Measurements from ENCODE around the gene NRTN. TPM values are rescaled to one million over a fixed set of nuclear protein-coding genes. Genes with fewer than 3 reads are reported as not detected.

The NRTN gene
- total RNA-seq, 1 donor from 2014 or later: 27.5 TPM

DNA sequence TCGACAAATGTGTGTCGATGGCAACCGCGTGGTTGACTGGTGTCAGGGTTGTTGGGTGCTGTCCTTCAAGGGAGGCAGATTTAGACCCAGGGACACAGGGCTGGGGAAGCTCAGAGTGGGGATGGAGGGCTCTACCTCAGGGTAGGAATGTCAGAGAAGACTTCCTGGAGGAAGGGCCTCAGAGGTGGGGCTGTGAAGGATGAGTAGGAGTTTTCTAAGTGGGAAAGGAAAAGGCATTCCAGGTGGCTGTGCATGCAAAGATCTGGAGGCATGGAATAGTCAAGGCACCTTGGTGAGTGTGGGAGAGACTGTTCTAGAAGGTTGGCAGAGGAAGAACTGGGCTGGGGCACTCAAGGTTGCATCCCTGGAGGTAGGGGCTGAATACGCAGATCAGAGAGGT, 2.0 kb downstream of the NRTN start:
- DNase-seq (ENCODE audit: missing footprints) (no peak), ATAC-seq (no peak)
- intact Hi-C loops (cut with DNase I): loop anchor here (1.0 kb wide), 1 partner anchor 215 kb away; no protein-coding TSS in a partner anchor

DNA sequence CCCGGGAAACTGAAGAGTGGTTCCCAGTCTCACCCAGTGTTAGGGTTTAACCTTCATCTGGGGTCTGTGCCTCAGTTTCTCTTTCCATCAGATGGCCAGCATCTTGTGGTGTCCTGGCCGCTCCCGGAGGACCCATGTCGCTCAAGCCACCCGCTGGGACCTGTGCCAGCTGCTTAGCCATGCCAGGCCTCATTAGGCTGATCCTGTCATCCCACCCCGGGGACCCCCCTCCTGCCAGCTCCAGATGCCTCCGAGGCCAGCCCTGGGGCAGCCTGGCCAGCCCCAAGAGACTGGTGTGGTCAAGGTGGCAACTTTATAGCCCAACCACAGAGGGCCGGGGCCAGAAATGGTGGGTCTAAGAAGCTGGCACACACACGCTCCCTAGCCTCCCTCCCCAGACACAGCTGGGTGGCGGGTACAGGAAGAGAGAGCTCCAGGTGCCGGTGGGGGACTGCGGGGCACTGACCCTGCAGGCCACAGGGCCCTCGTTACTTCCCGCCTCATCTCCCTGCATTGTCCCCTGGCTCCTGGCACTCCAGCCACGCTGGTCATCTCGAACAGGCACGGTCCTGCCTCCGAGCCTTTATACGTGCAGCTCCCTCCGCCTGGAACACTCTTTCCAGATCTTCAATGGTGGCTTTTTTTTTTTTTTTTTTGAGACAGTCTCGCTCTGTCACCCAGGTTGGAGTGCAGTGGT, 3.4 kb downstream of the NRTN start:
- intact Hi-C loops (cut with DNase I): no loop called here
- no peak for ATAC-seq
- DNase-seq (ENCODE audit: missing footprints): no peak

DNA sequence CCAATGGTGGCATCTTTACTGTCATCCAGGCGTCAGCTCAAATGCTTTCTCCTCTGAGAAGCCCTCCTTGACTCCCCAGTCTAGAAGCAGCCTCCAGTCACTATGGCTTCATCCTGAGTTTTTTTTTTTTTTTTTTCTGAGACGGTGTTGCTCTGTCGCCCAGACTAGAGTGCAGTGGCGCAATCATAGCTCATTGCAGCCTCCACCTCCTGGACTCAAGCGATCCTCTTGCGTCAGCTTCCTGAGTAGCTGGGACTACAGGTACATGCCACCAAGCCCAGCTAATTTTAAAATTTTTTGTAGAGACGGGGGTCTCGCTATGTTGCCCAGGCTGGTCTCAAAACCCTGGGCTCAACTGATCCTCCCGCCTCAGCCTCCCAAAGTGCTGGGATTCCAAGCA, 4.2 kb downstream of the NRTN start:
- DNase-seq (ENCODE audit: missing footprints): no peak
- intact Hi-C loops (cut with DNase I): no loop called here
- no peak for ATAC-seq

GRCh38 chr19:5809469-5809868, 4.6 kb downstream of the NRTN start:
- ATAC-seq (no peak), DNase-seq (ENCODE audit: missing footprints) (no peak)
- intact Hi-C loops (cut with DNase I): no loop called here

- DNase-seq (ENCODE audit: missing footprints): no peak
- ATAC-seq: no peak
- intact Hi-C loops (cut with DNase I): no loop called here
These were observed 6.2 kb downstream of the NRTN start for GRCh38 chr19:5811117-5811516.

- no peak for ATAC-seq
- intact Hi-C loops (cut with DNase I): no loop called here
- DNase-seq (ENCODE audit: missing footprints): no peak
These were observed 9.4 kb downstream of the NRTN start for GRCh38 chr19:5814123-5814851.

DNA sequence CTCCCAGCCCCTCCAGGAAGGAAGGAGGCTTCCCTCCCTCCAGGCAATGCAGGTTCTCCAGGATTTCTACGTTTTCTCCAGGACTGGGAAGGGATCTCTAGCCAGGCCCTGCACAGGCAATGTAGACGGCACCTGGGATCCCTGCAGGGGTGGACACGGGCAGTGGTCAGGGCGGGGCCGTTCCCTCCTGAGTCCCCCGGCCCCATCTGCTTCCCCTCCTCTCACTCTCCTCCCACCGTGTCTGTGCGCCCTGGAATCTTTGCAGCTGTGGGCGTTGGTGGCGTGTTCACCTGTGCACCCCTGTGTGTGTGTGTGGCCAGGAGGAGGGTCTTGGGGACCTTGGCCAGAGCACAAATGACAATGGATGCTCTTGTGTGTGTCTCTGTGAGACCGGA, 10.0 kb downstream of the NRTN start:
- DNase-seq (ENCODE audit: missing footprints) (no peak), ATAC-seq (no peak)

DNA sequence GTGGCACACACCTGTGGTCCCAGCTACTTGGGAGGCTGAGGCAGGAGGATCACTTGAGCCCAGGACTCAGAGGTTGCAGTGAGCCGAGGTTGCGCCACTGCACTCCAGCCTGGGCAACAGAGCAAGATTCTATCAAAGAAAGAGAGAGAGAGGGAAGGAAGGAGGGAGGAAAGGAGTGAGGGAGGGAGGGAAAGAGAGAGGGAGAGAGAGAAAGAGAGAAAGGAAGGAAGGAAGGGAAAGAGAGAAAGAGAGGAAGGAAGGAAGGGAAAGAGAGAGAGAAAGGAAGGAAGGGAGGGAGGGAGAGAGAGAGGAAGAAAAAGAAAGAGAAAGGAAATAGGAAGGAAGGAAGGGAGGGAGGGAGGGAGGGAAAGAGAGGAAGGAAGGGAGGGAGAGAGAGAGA, 12.4 kb downstream of the NRTN start:
- ATAC-seq (no peak), DNase-seq (ENCODE audit: missing footprints) (no peak)
- intact Hi-C loops (cut with DNase I): no loop called here

More for the DNA sequence above, 10.0 kb downstream of the NRTN start:
- intact Hi-C loops (cut with DNase I): no loop called here

- no peak for ATAC-seq
- intact Hi-C loops (cut with DNase I): no loop called here
- no peak for DNase-seq (ENCODE audit: missing footprints)
These were observed 13.7 kb downstream of the NRTN start for GRCh38 chr19:5818594-5818993.

DNA sequence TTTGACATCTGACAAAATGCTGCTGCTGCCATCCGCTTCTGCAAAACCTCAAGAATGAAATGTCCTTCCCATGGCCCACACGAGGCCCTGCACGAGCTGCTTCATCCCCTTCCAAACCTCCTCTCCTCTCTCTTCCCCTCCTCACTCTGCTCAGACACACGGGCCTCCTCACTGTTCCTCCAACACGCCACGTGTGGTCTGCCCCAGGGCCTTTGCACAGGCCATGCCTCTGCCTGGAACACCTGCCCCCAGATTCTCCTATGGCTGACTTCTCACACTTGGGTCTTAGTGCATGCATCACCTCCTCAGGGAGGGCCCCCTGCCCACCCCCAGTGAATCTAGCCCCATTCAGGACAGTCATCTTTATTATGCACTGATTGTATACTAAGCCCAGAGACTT, 15.9 kb downstream of the NRTN start:
- no peak for ATAC-seq
- intact Hi-C loops (cut with DNase I): loop anchor here (10.0 kb wide), 1 partner anchor 134 kb away; no protein-coding TSS in a partner anchor

GRCh38 chr19:5821521-5822180, 16.8 kb downstream of the NRTN start:
- DNase-seq (ENCODE audit: missing footprints) (no peak), ATAC-seq (no peak)
- intact Hi-C loops (cut with DNase I): loop anchor here (10.0 kb wide), 1 partner anchor 133 kb away; no protein-coding TSS in a partner anchor

More for the DNA sequence above, 15.9 kb downstream of the NRTN start:
- DNase-seq (ENCODE audit: missing footprints): no peak

GRCh38 chr19:5822181-5822844, 17.4 kb downstream of the NRTN start:
- DNase-seq (ENCODE audit: missing footprints): no peak
- intact Hi-C loops (cut with DNase I): loop anchor here (10.0 kb wide), 1 partner anchor 132 kb away; no protein-coding TSS in a partner anchor
- ATAC-seq: no peak

GRCh38 chr19:5823579-5824281, 18.9 kb downstream of the NRTN start:
- DNase-seq (ENCODE audit: missing footprints) (no peak), ATAC-seq (no peak)
- intact Hi-C loops (cut with DNase I): loop anchor here (10.0 kb wide), 1 partner anchor 131 kb away; no protein-coding TSS in a partner anchor

GRCh38 chr19:5824751-5825150, 19.9 kb downstream of the NRTN start:
- intact Hi-C loops (cut with DNase I): loop anchor here (10.0 kb wide), 1 partner anchor 130 kb away; no protein-coding TSS in a partner anchor
- no peak for ATAC-seq
- no peak for DNase-seq (ENCODE audit: missing footprints)

GRCh38 chr19:5825178-5825577, 20.3 kb downstream of the NRTN start:
- intact Hi-C loops (cut with DNase I): loop anchor here (10.0 kb wide), 1 partner anchor 130 kb away; no protein-coding TSS in a partner anchor
- ATAC-seq: no peak
- no peak for DNase-seq (ENCODE audit: missing footprints)

- DNase-seq (ENCODE audit: missing footprints) (peak; percentile 74), ATAC-seq (peak; percentile 18)
- intact Hi-C loops (cut with DNase I): loop anchor here (2.0 to 10.0 kb wide), 2 partner anchors 22 to 128 kb away; partner anchors contain the start of gene NRTN
These were observed 21.9 kb downstream of the NRTN start for GRCh38 chr19:5826531-5827341.

DNA sequence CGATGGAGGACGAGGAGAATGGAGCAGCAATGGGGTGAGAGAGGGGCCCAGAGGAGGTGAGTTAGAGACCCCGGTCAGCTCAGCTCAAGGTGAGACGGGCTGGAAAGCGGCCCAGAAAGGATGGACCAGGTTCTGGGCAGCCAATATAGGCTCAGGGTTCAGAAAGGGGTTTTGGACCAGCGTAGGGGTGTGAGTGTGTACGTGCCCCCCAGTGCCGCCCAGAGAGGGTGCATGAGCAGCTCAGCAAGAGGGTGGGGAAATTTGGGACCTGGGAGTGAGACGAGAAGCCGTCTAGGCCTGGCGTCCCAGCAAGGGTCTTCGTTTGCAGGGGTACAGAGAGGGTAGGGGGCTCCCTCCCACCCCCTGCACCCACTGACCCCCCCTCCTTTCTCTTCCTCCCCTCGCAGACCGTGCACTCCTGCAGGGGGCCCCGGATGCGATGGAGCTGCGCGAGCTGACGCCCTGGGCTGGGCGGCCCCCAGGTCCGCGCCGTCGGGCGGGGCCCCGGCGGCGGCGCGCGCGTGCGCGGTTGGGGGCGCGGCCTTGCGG, 22.5 kb downstream of the NRTN start:
- intact Hi-C loops (cut with DNase I): loop anchor here (2.0 to 10.0 kb wide), 2 partner anchors 23 to 127 kb away; partner anchors contain the start of gene NRTN
- DNase-seq (ENCODE audit: missing footprints): no peak
- ATAC-seq: no peak
